Breast epithelium (tissue), 4 donors: ENCODE results near the gene CCDC97. TPM values are rescaled to one million over a fixed set of nuclear protein-coding genes. Genes with fewer than 3 reads are reported as not detected.
"Not testable (repeated sequence)": the region's sequence is repeated elsewhere in the genome, so short reads cannot be mapped to it uniquely, and the experiment has no call there.

ENCODE experiments used
- DNase-seq, 2 donors: peaks; one replicate each; pipeline ENCODE4 v3.0.0-alpha.2; 2019; ENCODE audit warnings: low spot score in 2 of 2
- H3K27ac ChIP-seq, 2 donors: fragments of 200-600 bp; sonication (generic) in 1 of 2; one replicate each; pipeline ENCODE4 v1.5.1; 2016 to 2019; ENCODE audit warnings: mild to moderate bottlenecking in 1 of 2
- H3K27me3 ChIP-seq, 2 donors: fragments of 200-600 bp; sonication (generic) in 1 of 2; one replicate each; pipeline versions ENCODE4 v1.5.1 to v1.6.0; 2017 to 2019; ENCODE audit warnings: control low read depth in 1 of 2, mild to moderate bottlenecking in 1 of 2
- H3K36me3 ChIP-seq: fragments of 200-600 bp; one replicate; pipeline ENCODE4 v1.5.1; 2019
- H3K4me1 ChIP-seq, 2 donors: fragments of 200-600 bp; sonication (generic); one replicate each; pipeline ENCODE4 v1.5.1; 2016 to 2019; ENCODE audit warnings: control low read depth in 1 of 2
- H3K4me3 ChIP-seq, 3 donors: fragments of 200-600 bp; sonication (generic); 1 replicate in 2 of 3; 2 replicates in 1 of 3; pipeline ENCODE4 v1.5.1; 2016 to 2019; ENCODE audit warnings: mild to moderate bottlenecking in 3 of 3, moderate library complexity in 2 of 3
- H3K9me3 ChIP-seq, 2 donors: fragments of 200-600 bp; sonication (generic) in 1 of 2; one replicate each; pipeline ENCODE4 v1.5.1; 2016 to 2019; ENCODE audit warnings: control low read depth in 1 of 2
- CTCF ChIP-seq, 3 donors: fragments of 450-650 bp; IDR thresholded peaks; one replicate each; pipeline ENCODE4 v1.5.1; 2016 to 2017; ENCODE audit warnings: antibody characterized with exemption in 3 of 3, mild to moderate bottlenecking in 3 of 3, moderate library complexity in 3 of 3
- POLR2A ChIP-seq: fragments of 450-650 bp; IDR thresholded peaks from one replicate; pipeline ENCODE4 v1.6.1; 2016; ENCODE audit warnings: antibody characterized with exemption, mild to moderate bottlenecking, moderate library complexity
- POLR2AphosphoS5 ChIP-seq, 3 donors: sonication (generic); formaldehyde crosslinking; IDR thresholded peaks; one replicate each; pipeline ENCODE4 v1.6.1; 2017; ENCODE audit warnings: antibody characterized with exemption in 3 of 3
- intact Hi-C: fragments of 100-400 bp; cut with DNase I; formaldehyde crosslinking; loops from one replicate; pipeline ENCODE4 v1.15.1; 2023; ENCODE audit warnings: low total_unique reads
- total RNA-seq, 3 donors: library from RNA; depleted of rRNA; stranded (reverse); fragments of >200 nt; gene quantifications; one replicate each; pipeline ENCODE4 v1.1.0, GENCODE V29; 2016

Gene CCDC97
- total RNA-seq, 3 donors from 2014 or later = 15.4 to 15.7 (median 15.4) TPM

- no peaks in the 10 kb centered on the region for H3K4me1 ChIP-seq
- H3K27ac ChIP-seq = no peak overlapping the region
- intact Hi-C loops = no loop called here
- no peaks in the 10 kb centered on the region for H3K27me3 ChIP-seq
- TF ChIP-seq CTCF (IDR thresholded peaks at IDR 0.05) (no peak), POLR2AphosphoS5 (IDR thresholded peaks at IDR 0.05) (no peak), POLR2A (no peak)
- no peak overlapping the region for H3K4me3 ChIP-seq
- H3K36me3 ChIP-seq = peaks cover 42% of the 10 kb centered on the region
- H3K9me3 ChIP-seq = no peaks in the 10 kb centered on the region
- no peak for DNase-seq
Measured at GRCh38 chr19:41274802-41275201, 35.2 kb upstream of the CCDC97 start.

- no peak overlapping the region for H3K27ac ChIP-seq
- no peak for DNase-seq
- intact Hi-C loops = no loop called here
- no peaks in the 10 kb centered on the region for H3K27me3 ChIP-seq
- H3K4me3 ChIP-seq = no peak overlapping the region
- TF ChIP-seq CTCF (IDR thresholded peaks at IDR 0.05) = no peak
- no peak for TF ChIP-seq POLR2AphosphoS5 (IDR thresholded peaks at IDR 0.05)
- no peak for TF ChIP-seq POLR2A
- H3K9me3 ChIP-seq = no peaks in the 10 kb centered on the region
- peaks cover 47% of the 10 kb centered on the region for H3K36me3 ChIP-seq
- H3K4me1 ChIP-seq = no peaks in the 10 kb centered on the region
Measured at GRCh38 chr19:41276231-41276630, 33.7 kb upstream of the CCDC97 start.

GRCh38 chr19:41278478-41278877 is 31.5 kb upstream of the CCDC97 start:
- H3K4me3 ChIP-seq = no peak overlapping the region
- peaks cover 34% of the 10 kb centered on the region for H3K36me3 ChIP-seq
- intact Hi-C loops = no loop called here

GRCh38 chr19:41288673-41289530 is 21.1 kb upstream of the CCDC97 start:
- no peaks in the 10 kb centered on the region for H3K4me1 ChIP-seq
- no peaks in the 10 kb centered on the region for H3K27me3 ChIP-seq
- no peak overlapping the region for H3K4me3 ChIP-seq
- DNase-seq = no peak
- H3K27ac ChIP-seq = no peak overlapping the region
- peaks cover 6% of the 10 kb centered on the region for H3K36me3 ChIP-seq
- intact Hi-C loops = no loop called here
- TF ChIP-seq POLR2A (no peak), CTCF (IDR thresholded peaks at IDR 0.05) (no peak), POLR2AphosphoS5 (IDR thresholded peaks at IDR 0.05) (no peak)
- H3K9me3 ChIP-seq = no peaks in the 10 kb centered on the region

More at GRCh38 chr19:41278478-41278877, 31.5 kb upstream of the CCDC97 start:
- H3K4me1 ChIP-seq = no peaks in the 10 kb centered on the region
- H3K27me3 ChIP-seq = no peaks in the 10 kb centered on the region
- DNase-seq = no peak
- no peak overlapping the region for H3K27ac ChIP-seq
- H3K9me3 ChIP-seq = no peaks in the 10 kb centered on the region
- TF ChIP-seq POLR2A = no peak
- no peak for TF ChIP-seq POLR2AphosphoS5 (IDR thresholded peaks at IDR 0.05)
- TF ChIP-seq CTCF (IDR thresholded peaks at IDR 0.05) = no peak

GRCh38 chr19:41289814-41290213 is 20.2 kb upstream of the CCDC97 start:
- H3K27ac ChIP-seq, intact Hi-C loops, H3K4me3 ChIP-seq, DNase-seq, H3K4me1 ChIP-seq, H3K27me3 ChIP-seq, H3K9me3 ChIP-seq: not testable (repeated sequence)
- H3K36me3 ChIP-seq = peaks cover 13% of the 10 kb centered on the region
